ENCODE results near the gene TFCP2.
A peak's percentile ranks its signal among the peaks of the same experiment; 100 is the strongest.
"Not testable (repeated sequence)": the region's sequence is repeated elsewhere in the genome, so short reads cannot be mapped to it uniquely, and the experiment has no call there.

Gene TFCP2

GRCh38 chr12:51172515-51173431 is at the start of gene TFCP2:
Gene TFCP2 (minus strand): TSS chr12:51173135. CDS start chr12:51172422, 713 bp downstream.
- DNase-seq (ENCODE audit: insufficient read length, low spot score) (peak; percentile 97), FAIRE-seq (peak; percentile 91)

DNA sequence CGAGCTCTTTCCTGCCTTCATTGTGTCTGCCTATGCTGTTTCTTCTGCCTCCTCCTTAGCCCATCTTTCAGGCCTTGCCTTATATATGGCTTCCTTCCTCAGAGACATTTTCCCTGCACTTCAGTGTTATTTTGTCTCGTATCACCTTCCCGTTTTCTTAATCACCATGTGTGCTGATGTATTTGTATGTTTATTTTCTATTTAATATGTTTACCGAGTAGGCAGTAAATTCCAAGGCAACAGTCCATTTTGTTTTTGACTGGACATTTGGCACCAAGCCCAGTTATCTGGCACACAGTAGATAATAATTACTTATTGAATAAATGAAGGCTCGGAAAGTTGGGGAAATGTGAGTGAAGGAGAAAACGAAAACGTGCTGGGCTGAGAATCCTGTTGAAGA is 49.5 kb upstream of the TFCP2 start:
- no peak for DNase-seq (ENCODE audit: insufficient read length, low spot score)
- no peak for FAIRE-seq

DNA sequence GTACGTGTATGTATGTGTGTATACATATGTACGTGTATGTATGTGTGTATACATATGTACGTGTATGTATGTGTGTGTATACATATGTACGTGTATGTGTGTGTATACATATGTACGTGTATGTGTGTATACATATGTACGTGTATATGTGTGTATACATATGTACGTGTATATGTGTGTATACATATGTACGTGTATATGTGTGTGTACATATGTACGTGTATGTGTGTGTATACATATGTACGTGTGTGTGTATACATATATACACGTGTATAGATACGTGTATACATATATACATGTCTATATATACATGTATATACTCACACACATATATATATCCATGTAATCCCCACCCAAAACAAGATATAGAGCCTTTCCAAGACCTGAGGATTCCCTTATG is 46.9 kb upstream of the TFCP2 start:
- DNase-seq (ENCODE audit: insufficient read length, low spot score): not testable (repeated sequence)
- FAIRE-seq: peak; percentile 96

DNA sequence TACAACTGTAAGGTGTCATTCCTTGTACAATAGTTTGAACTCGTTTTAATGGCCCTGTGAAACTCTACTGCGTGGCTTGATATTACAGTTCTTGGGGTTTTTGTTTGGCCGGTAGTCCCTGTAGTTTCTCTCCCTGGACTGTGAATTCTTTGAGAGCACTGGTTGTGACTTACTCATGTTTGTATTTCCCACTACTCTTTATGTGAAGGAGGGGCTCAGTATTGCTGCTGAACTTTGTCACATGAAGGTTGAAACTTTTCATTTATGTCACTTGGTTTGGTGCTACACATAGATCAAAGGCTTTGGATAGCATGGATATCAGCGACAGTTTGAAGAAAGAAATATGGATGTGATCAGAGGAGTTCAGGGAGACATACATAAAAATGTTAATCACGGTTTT is 46.4 kb upstream of the TFCP2 start:
- FAIRE-seq (no peak), DNase-seq (ENCODE audit: insufficient read length, low spot score) (no peak)

DNA sequence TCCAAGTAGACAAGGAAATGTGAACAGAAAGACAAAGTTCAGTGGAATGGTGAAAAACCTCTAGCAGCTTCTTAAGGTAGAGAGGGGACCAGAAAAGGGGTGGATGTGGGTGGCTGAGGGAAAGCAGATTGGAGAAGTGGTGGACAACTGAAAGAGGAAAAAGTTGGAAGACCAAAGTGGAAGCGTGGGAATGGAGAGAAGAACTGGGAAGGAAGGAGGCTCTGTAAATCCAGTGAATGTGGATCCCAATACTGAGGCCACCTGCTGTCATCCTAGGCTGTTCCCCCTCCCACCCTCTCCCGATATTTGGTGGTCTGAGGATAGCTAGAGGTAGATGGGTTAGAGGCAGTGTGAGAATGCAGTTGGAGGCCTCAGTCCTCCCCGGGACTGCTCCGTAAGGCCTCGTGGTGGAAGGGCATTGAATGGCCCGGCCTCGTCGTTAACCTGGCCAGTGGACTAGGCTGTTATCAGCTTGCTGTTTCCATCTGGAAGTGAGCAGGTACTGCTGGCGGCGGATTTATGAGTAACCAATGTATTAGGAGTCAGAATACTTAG is 45.7 kb upstream of the TFCP2 start:
- DNase-seq (ENCODE audit: insufficient read length, low spot score) (no peak), FAIRE-seq (no peak)

DNA sequence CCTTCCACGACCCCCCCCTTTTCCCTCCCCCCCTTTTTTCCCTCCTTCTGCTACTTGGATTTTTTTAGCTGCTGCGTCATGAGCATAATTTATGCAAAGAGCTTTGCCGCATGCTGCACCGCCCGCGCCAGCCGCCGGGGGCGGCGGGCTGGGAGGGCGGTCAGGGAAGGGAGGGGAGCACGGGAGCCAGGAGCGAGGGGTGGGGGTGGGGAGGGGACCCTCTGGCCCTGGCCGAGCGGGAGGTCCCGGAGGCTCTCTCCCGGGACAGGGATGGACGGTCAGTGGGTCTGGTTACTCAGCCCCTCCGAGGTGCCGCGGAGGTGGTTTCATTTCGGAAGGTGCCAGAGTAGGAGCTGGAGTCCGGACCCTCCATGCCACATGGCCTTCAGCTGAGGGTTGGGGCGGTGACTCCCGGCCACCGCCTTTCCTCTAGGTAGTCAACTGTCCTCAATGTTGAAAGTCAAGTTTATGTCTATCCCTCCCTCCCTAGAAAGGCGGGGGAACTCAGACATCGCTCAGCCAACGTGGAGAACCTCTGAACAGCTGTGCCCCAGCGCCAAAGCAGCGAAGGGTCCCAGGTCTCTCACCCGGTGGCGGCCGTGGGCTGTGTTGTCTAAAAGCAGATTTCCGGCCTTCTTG is 45.2 kb upstream of the TFCP2 start, which contains the start of gene POU6F1:
Gene POU6F1, minus strand, starts transcription at position 95 of the 639 bp plus-strand sequence. CDS start 11,226 bp downstream, outside the sequence.
- DNase-seq (ENCODE audit: insufficient read length, low spot score) (peak; percentile 80), FAIRE-seq (no peak)

- FAIRE-seq: no peak
- peak; percentile 53 for DNase-seq (ENCODE audit: insufficient read length, low spot score)
Observed at GRCh38 chr12:51217133-51217967, 44.4 kb upstream of the TFCP2 start.

GRCh38 chr12:51216642-51217041 is 43.7 kb upstream of the TFCP2 start:
- DNase-seq (ENCODE audit: insufficient read length, low spot score): no peak
- FAIRE-seq: no peak

- no peak for DNase-seq (ENCODE audit: insufficient read length, low spot score)
- no peak for FAIRE-seq
Observed at GRCh38 chr12:51214895-51215294, 42.0 kb upstream of the TFCP2 start.

GRCh38 chr12:51210690-51211395 is 37.9 kb upstream of the TFCP2 start:
- no peak for DNase-seq (ENCODE audit: insufficient read length, low spot score)
- FAIRE-seq: no peak

DNA sequence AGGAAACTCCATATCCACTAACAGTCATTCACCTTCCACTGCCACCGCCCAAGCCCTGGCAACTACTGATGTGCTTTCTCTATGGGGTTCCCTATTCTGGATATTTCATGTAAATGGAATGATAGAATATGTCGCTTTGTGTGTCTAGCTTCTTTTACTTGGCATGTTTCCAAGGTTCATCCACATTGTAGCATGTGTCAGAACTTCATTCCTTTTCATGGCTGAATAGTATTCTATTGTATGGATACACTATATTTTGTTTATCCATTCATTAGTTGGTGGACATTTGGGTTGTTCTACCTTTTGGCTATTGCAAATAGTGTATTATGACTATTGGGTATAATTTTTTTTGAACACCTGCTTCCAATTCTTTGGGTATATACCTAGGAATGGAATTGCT is 36.3 kb upstream of the TFCP2 start:
- FAIRE-seq (no peak), DNase-seq (ENCODE audit: insufficient read length, low spot score) (no peak)

DNA sequence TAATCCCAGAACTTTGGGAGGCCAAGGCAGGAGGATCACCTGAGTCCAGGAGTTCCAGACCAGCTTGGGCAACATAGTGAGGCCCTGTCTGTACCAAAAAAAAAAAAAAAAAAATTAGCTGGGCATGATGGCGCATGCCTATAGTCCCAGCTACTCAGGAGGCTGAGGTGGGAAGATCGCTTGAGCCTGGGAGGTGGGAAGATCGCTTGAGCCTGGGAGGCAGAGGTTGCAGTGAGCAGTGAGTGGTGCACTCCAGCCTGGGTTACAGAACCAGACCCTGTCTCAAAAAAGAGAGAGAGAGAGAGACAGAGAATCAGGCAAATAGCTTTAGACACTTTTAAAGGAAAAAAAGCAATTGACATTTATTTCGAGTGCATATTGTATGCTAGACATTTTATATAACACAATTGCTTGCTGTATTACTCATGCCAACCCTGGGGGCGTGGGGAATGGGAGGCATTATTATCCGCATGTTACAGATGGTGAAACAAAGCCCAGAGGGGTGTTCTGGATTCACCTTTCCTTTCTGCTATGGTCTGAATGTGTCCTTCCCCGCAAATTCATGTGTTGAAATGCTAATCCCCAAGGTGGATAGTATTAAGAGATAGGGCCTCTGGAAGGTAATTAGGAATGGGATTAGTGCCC is 35.2 kb upstream of the TFCP2 start:
- no peak for FAIRE-seq

GRCh38 chr12:51205350-51205749 is 32.4 kb upstream of the TFCP2 start:
- no peak for FAIRE-seq

More for the DNA sequence above, 35.2 kb upstream of the TFCP2 start:
- DNase-seq (ENCODE audit: insufficient read length, low spot score): no peak

GRCh38 chr12:51202718-51203117 is 29.8 kb upstream of the TFCP2 start:
- FAIRE-seq: no peak
- no peak for DNase-seq (ENCODE audit: insufficient read length, low spot score)

More at GRCh38 chr12:51205350-51205749, 32.4 kb upstream of the TFCP2 start:
- no peak for DNase-seq (ENCODE audit: insufficient read length, low spot score)

DNA sequence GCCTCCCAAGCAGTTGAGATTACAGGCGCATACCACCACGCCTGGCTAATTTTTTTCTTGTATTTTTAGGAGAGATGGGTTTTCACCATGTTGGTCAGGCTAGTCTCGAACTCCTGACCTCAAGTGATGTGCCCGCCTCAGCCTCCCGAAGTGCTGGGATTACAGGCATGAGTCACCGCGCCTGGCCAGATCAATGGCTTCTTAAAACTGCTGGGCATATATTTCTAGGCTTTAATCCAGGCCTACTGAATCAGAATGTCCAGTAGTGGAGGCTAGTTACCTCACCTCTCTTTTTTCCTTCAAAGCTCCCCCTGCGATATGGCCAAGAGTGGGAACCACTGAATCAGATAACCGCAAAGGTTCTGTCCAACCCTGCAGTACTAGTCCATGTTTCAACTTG is 27.9 kb upstream of the TFCP2 start:
- no peak for DNase-seq (ENCODE audit: insufficient read length, low spot score)
- FAIRE-seq: no peak

DNA sequence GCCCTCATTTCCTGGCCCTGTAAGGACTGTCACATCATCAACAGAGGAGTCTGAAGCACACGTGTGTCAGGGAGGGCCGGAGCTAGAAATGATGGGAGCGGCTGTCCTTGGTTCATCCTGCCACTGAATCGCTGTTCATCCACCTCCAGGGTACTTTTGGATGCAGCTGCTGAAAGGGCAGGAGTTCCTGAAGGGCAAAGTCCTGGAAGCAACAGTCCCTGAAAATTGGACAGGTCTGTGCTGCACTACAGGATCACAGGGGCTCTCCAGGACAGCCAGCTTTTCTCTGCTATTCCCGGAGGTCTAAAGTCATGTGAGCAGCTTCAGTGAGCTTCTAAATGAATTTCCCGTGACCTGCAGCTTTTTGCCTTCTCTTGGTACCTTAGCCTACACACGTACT is 27.2 kb upstream of the TFCP2 start:
- no peak for FAIRE-seq
- DNase-seq (ENCODE audit: insufficient read length, low spot score): no peak

GRCh38 chr12:51199366-51199945 is 26.5 kb upstream of the TFCP2 start:
- no peak for FAIRE-seq
- DNase-seq (ENCODE audit: insufficient read length, low spot score): no peak

DNA sequence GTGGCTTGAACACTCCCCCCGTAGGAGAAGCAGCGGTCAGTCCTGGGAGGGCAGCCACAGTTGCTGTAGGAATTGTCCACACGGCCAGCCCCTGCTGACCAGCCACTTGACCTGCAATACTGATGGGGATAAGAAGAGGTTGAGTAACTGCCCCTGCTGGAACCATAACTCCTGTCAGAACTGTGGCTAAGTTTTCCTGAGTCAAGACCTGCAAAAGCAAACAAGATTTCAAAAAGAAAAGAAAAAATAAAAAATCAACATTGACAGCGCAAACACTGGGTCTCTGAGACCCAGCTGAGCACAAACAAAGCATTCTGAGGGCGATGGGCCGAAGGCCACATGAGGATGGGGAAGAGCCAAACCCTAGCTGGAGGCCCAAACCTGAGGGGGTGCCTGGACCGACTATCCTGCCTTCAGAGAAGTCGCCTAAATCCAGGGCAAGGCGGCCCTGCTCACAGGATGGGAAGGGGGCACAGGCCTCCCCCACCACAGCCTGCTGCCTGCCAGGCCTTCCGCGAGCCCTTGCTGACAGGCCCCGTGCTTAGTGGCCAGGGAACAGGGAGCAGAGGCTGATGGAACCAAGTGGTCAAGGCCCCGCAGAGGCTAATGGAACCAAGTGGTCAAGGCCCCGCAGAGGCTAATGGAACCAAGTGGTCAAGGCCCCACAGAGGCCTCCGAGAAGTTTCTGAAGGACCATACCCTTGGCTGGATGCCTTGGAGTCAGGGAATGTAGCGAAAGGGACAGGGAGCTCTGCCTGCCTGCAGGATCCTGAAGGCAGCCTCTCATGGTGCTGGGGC is 25.8 kb upstream of the TFCP2 start:
- FAIRE-seq (no peak), DNase-seq (ENCODE audit: insufficient read length, low spot score) (no peak)

Data from HTR-8/SVneo (cell line).